A673 (cell line): ENCODE measurements around the gene RBP2. TPM values are rescaled to one million over a fixed set of nuclear protein-coding genes. Genes with fewer than 3 reads are reported as not detected.

Experiments used
- BruUV-seq: library from RNA; stranded (reverse); fragments of 400-500 nt; replicated peaks from 2 replicates; lab custom pipeline; 2021; lab: Mats Ljungman, UMichigan
- CTCF ChIA-PET: fragments of 300-600 bp; sonication (Branson Sonifier 250); formaldehyde crosslinking; loops from one replicate; lab custom pipeline; 2022; ENCODE audit warnings: antibody characterized with exemption; lab: Charles Lee
- POLR2A ChIA-PET: fragments of 300-600 bp; sonication (Branson Sonifier 250); formaldehyde crosslinking; loops from one replicate; lab custom pipeline; 2022; ENCODE audit warnings: antibody characterized with exemption; ENCODE audit not compliant: low non-redundant PET; lab: Charles Lee
- DNase-seq: peaks from one replicate; pipeline ENCODE4 v3.0.0-alpha.2; 2015; ENCODE audit warnings: low spot score
- H3K27ac ChIP-seq: fragments of 200-600 bp; sonication (generic); 2 replicates; pipeline ENCODE4 v1.5.1; 2016; ENCODE audit warnings: mixed run types, low read depth, mild to moderate bottlenecking, mixed read lengths, antibody characterized with exemption, low read length; ENCODE audit not compliant: poor library complexity, severe bottlenecking
- H3K27me3 ChIP-seq: fragments of 200-600 bp; sonication (generic); replicated peaks from 2 replicates; pipeline ENCODE4 v1.6.1; 2017; ENCODE audit warnings: mixed run types, low read depth, mild to moderate bottlenecking, mixed read lengths, antibody characterized with exemption, low read length; ENCODE audit not compliant: insufficient read depth, poor library complexity
- H3K36me3 ChIP-seq: fragments of 200-600 bp; sonication (generic); 2 replicates; pipeline ENCODE4 v1.6.1; 2016; ENCODE audit warnings: mixed run types, mild to moderate bottlenecking, mixed read lengths, antibody characterized with exemption, low read length; ENCODE audit not compliant: insufficient read depth, poor library complexity, severe bottlenecking
- H3K4me1 ChIP-seq: fragments of 200-600 bp; sonication (generic); 2 replicates; pipeline ENCODE4 v1.6.1; 2017; ENCODE audit warnings: mixed run types, mild to moderate bottlenecking, mixed read lengths, antibody characterized with exemption, low read length; ENCODE audit not compliant: insufficient read depth, poor library complexity, severe bottlenecking
- H3K4me3 ChIP-seq: fragments of 200-600 bp; sonication (generic); 2 replicates; pipeline ENCODE4 v1.5.1; 2016; ENCODE audit warnings: low read depth, mixed run types, mild to moderate bottlenecking, mixed read lengths, low read length; ENCODE audit not compliant: poor library complexity, severe bottlenecking
- H3K9me3 ChIP-seq: fragments of 200-600 bp; sonication (generic); 2 replicates; pipeline ENCODE4 v1.6.1; 2016; ENCODE audit warnings: mixed run types, low read depth, mild to moderate bottlenecking, mixed read lengths, antibody characterized with exemption, low read length; ENCODE audit not compliant: poor library complexity, severe bottlenecking
- CTCF ChIP-seq: fragments of 300-800, 200-600 bp; sonication (generic); conservative IDR thresholded peaks from 2 replicates; pipeline ENCODE4 v1.5.1; 2017; ENCODE audit warnings: low read depth, mild to moderate bottlenecking, antibody characterized with exemption, low read length, moderate library complexity, mixed read lengths
- EZH2 ChIP-seq: fragments of 200-600 bp; sonication (generic); IDR thresholded peaks from 2 replicates; pipeline ENCODE4 v1.6.1; 2017; ENCODE audit warnings: borderline replicate concordance, low read depth, mild to moderate bottlenecking, mixed read lengths, antibody characterized with exemption, low read length; ENCODE audit not compliant: poor library complexity, severe bottlenecking
- intact Hi-C: fragments of 100-400 bp; cut with micrococcal nuclease; formaldehyde crosslinking; loops from one replicate; pipeline ENCODE4 v1.10.0; 2022; ENCODE audit not compliant: unreplicated experiment
- total RNA-seq: library from RNA; stranded (reverse); gene quantifications from 2 replicates; pipeline ENCODE4 v1.2.3, GENCODE V29; 2021

Gene RBP2
- total RNA-seq, 1 experiment from 2014 or later = not detected

- ChIA-PET CTCF (no interaction called here), POLR2A (no interaction called here)
- TF ChIP-seq EZH2 (no peak), CTCF (no peak)
- peaks cover 5% of the 10 kb centered on the region for H3K27me3 ChIP-seq
- DNase-seq = no peak
- H3K9me3 ChIP-seq = no peaks in the 10 kb centered on the region
- no TSS peak for BruUV-seq
- intact Hi-C loops = no loop called here
- H3K4me1 ChIP-seq = no peaks in the 10 kb centered on the region
- H3K27ac ChIP-seq = no peak overlapping the region
- no peaks in the 10 kb centered on the region for H3K36me3 ChIP-seq
- no peak overlapping the region for H3K4me3 ChIP-seq
Observed at GRCh38 chr3:139499536-139499935, 23.2 kb upstream of the RBP2 start.

- intact Hi-C loops = no loop called here
- BruUV-seq = no TSS peak
- no peak for DNase-seq
Observed at GRCh38 chr3:139493826-139494385, 17.6 kb upstream of the RBP2 start.

GRCh38 chr3:139491966-139492365 lies 15.7 kb upstream of the RBP2 start:
- no TSS peak for BruUV-seq

More at GRCh38 chr3:139493826-139494385, 17.6 kb upstream of the RBP2 start:
- Histone ChIP-seq H3K27ac (no peak overlapping the region), H3K9me3 (no peaks in the 10 kb centered on the region), H3K27me3 (peaks cover 9% of the 10 kb centered on the region), H3K36me3 (no peaks in the 10 kb centered on the region), H3K4me1 (no peaks in the 10 kb centered on the region), H3K4me3 (no peak overlapping the region)
- no peak for TF ChIP-seq CTCF
- no peak for TF ChIP-seq EZH2
- POLR2A ChIA-PET = no interaction called here
- CTCF ChIA-PET = no interaction called here

More at GRCh38 chr3:139491966-139492365, 15.7 kb upstream of the RBP2 start:
- DNase-seq = peak; percentile 15
- H3K36me3 ChIP-seq = no peaks in the 10 kb centered on the region
- H3K27me3 ChIP-seq = peaks cover 9% of the 10 kb centered on the region
- no peak overlapping the region for H3K27ac ChIP-seq
- CTCF ChIA-PET = no interaction called here
- POLR2A ChIA-PET = no interaction called here
- H3K4me1 ChIP-seq = no peaks in the 10 kb centered on the region
- intact Hi-C loops = no loop called here
- TF ChIP-seq EZH2 = no peak
- no peak for TF ChIP-seq CTCF
- H3K9me3 ChIP-seq = no peaks in the 10 kb centered on the region
- no peak overlapping the region for H3K4me3 ChIP-seq
